ENCODE results near the gene NAA16. TPM values are rescaled to one million over a fixed set of nuclear protein-coding genes. Genes with fewer than 3 reads are reported as not detected.

The NAA16 gene
- total RNA-seq, 2 donors from 2014 or later, result 17.6 to 19.9 TPM

DNA sequence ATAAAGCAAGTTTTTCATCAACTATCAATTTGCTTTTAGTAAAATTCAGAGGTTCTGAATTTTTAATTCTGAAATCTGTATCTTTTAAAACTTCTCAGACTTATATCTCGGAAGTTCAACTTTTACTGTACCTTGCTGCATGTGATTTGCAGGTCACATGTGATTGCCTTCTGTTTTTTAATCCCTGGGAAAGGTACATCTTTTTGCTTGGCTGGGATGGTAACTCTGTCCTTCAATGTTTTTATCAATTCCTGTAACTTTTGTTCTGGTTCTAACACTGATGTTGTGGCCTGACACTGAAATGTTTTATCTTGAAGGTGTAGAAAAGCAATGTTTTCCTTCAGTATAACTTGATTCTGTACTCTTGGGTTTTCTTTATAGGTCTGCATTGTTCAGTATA lies 16.2 kb upstream of the NAA16 start:
- Histone ChIP-seq H3K4me3 (no peak overlapping the region), H3K36me3 (no peaks in the 10 kb centered on the region), H3K27ac (no peak overlapping the region), H3K27me3 (replicated peaks; ENCODE audit: insufficient read depth) (no peaks in the 10 kb centered on the region), H3K9me3 (no peaks in the 10 kb centered on the region), H3K4me1 (replicated peaks) (no peaks in the 10 kb centered on the region)
- intact Hi-C loops (cut with DNase I), result no loop called here
- 100% methylated on average over 1 of the region's 1 CpG for WGBS
- TF ChIP-seq POLR2AphosphoS5 (IDR thresholded peaks at IDR 0.05) (no peak), CTCF (IDR thresholded peaks at IDR 0.05) (no peak), POLR2A (IDR thresholded peaks at IDR 0.05) (no peak)
- no peak for DNase-seq (ENCODE audit: low spot score)

- Histone ChIP-seq H3K9me3 (no peaks in the 10 kb centered on the region), H3K36me3 (no peaks in the 10 kb centered on the region), H3K4me3 (no peak overlapping the region), H3K27me3 (replicated peaks; ENCODE audit: insufficient read depth) (no peaks in the 10 kb centered on the region), H3K4me1 (replicated peaks) (no peaks in the 10 kb centered on the region), H3K27ac (no peak overlapping the region)
- intact Hi-C loops (cut with DNase I), result no loop called here
- WGBS, result 88% methylated on average over 1 of the region's 1 CpG
- no peak for DNase-seq (ENCODE audit: low spot score)
- no peak for TF ChIP-seq POLR2AphosphoS5 (IDR thresholded peaks at IDR 0.05)
- no peak for TF ChIP-seq POLR2A (IDR thresholded peaks at IDR 0.05)
- no peak for TF ChIP-seq CTCF (IDR thresholded peaks at IDR 0.05)
Observed at GRCh38 chr13:41295973-41296372, 15.1 kb upstream of the NAA16 start.

GRCh38 chr13:41296879-41297646 lies 14.0 kb upstream of the NAA16 start:
- Histone ChIP-seq H3K9me3 (no peaks in the 10 kb centered on the region), H3K36me3 (no peaks in the 10 kb centered on the region), H3K4me1 (replicated peaks) (no peaks in the 10 kb centered on the region), H3K4me3 (no peak overlapping the region), H3K27ac (no peak overlapping the region), H3K27me3 (replicated peaks; ENCODE audit: insufficient read depth) (no peaks in the 10 kb centered on the region)
- no peak for DNase-seq (ENCODE audit: low spot score)
- intact Hi-C loops (cut with DNase I), result no loop called here
- no peak for TF ChIP-seq POLR2A (IDR thresholded peaks at IDR 0.05)
- no peak for TF ChIP-seq CTCF (IDR thresholded peaks at IDR 0.05)
- TF ChIP-seq POLR2AphosphoS5 (IDR thresholded peaks at IDR 0.05), result no peak
- 25% methylated on average over 3 of the region's 3 CpGs for WGBS

DNA sequence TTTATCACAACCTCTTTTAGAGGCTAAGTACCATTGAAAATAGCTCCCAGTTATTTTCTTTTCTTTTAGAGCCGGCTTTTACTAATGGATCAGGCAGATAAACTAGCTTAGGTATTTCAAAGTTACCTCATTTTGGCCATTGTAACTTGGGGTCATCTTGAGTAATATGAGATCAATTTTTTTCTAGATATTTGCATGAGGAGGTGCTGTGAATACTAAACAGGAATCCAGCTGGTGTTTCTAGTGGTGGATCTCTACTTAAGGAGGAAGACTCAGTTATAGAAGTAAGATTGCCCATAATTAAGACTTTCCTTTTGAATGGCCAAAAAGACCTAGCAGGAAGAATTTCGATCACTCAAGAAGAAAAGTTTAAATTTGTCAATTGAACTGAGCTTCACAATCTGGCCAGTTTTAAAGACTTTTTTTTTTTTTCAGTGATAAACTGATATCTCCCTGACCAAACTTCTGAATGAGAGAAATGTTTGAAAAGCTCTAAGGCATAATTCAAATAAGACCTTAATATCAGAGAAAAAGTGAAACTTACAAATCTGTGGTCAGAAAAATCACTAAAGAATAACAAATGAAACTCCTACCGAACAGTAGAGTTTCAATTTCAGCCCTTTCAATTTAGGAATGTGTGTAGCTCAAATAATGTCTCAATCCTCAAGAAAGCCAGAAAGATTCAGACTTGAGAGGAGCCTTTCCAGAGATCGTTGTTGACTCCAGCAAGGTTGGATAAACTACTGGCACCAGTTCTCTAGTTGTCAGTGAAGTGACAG lies 11.6 kb upstream of the NAA16 start:
- no peak for DNase-seq (ENCODE audit: low spot score)
- Histone ChIP-seq H3K36me3 (no peaks in the 10 kb centered on the region), H3K4me1 (replicated peaks) (no peaks in the 10 kb centered on the region), H3K9me3 (no peaks in the 10 kb centered on the region), H3K4me3 (no peak overlapping the region), H3K27me3 (replicated peaks; ENCODE audit: insufficient read depth) (no peaks in the 10 kb centered on the region), H3K27ac (no peak overlapping the region)
- TF ChIP-seq POLR2AphosphoS5 (IDR thresholded peaks at IDR 0.05), result no peak
- no peak for TF ChIP-seq POLR2A (IDR thresholded peaks at IDR 0.05)
- TF ChIP-seq CTCF (IDR thresholded peaks at IDR 0.05), result no peak
- WGBS, result 92% methylated on average over 4 of the region's 4 CpGs
- intact Hi-C loops (cut with DNase I), result no loop called here
